OCI-LY3 (cell line): ENCODE data around the gene HJURP.

Source experiments
- CTCF ChIP-seq: fragments of 200-600, 300-600 bp; sonication (generic); IDR thresholded peaks from 2 replicates; pipeline ENCODE4 v1.5.1; 2014; ENCODE audit warnings: antibody characterized with exemption, low read length, low read depth
- EZH2phosphoT487 ChIP-seq: fragments of 200-600 bp; shearing (Covaris generic); IDR thresholded peaks from 2 replicates; pipeline ENCODE4 v1.6.1; 2018; ENCODE audit warnings: antibody characterized with exemption, mixed run types, low read depth

DNA sequence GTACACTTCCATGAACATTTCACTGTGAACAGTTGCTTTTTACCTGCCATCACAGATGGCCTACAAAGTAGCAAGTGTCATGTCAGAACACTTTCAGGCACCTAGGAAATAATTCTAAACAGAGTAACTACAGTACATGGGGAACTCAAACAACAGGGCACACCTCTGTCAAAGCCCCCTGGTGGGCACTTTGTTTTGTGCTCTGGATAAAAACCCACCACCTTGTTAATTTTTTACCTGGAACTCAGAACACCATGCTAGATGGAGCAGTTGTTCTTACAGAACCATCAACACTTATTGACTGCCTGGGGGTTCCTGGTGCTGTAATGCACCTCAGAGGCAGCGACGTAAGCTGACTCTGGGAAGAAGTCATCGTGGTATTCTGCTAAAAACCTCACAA lies 11.5 kb upstream of the HJURP start:
- TF ChIP-seq CTCF (no peak), EZH2phosphoT487 (no peak)
